Ishikawa (cell line): Measurements from ENCODE around the gene BIN1.
A peak's percentile ranks its signal among the peaks of the same experiment; 100 is the strongest.

ENCODE experiments used
- CEBPB ChIP-seq: IDR thresholded peaks from 2 replicates; pipeline ENCODE4 v1.6.1; 2012
- CREB1 ChIP-seq: IDR thresholded peaks from 2 replicates; pipeline ENCODE4 v1.6.1; 2012; ENCODE audit warnings: low read depth
- EGR1 ChIP-seq: IDR thresholded peaks from 2 replicates; pipeline ENCODE4 v1.6.1; 2012
- EP300 ChIP-seq: IDR thresholded peaks from 2 replicates; pipeline ENCODE4 v1.6.1; 2012; ENCODE audit warnings: borderline replicate concordance
- MAX ChIP-seq: IDR thresholded peaks from 2 replicates; pipeline ENCODE4 v1.6.1; 2012
- RAD21 ChIP-seq: IDR thresholded peaks from 2 replicates; pipeline ENCODE4 v1.6.1; 2012; ENCODE audit warnings: low read depth
- REST ChIP-seq: IDR thresholded peaks from 2 replicates; pipeline ENCODE4 v1.6.1; 2012; ENCODE audit warnings: low read depth, mild to moderate bottlenecking
- TAF1 ChIP-seq: IDR thresholded peaks from 2 replicates; pipeline ENCODE4 v1.6.1; 2012; ENCODE audit warnings: low read depth, mild to moderate bottlenecking
- TCF12 ChIP-seq: IDR thresholded peaks from 2 replicates; pipeline ENCODE4 v1.6.1; 2012; ENCODE audit warnings: low read depth
- USF1 ChIP-seq: IDR thresholded peaks from 2 replicates; pipeline ENCODE4 v1.6.1; 2012
- YY1 ChIP-seq: IDR thresholded peaks from 2 replicates; pipeline ENCODE4 v1.6.1; 2012; ENCODE audit warnings: low read depth

GRCh38 chr2:127094509-127095366 lies 12.2 kb downstream of the BIN1 start:
- TF ChIP-seq EGR1 = no peak
- no peak for TF ChIP-seq EP300
- no peak for TF ChIP-seq TAF1
- TF ChIP-seq MAX = no peak
- TF ChIP-seq REST = no peak
- no peak for TF ChIP-seq USF1
- peak; percentile 22; the same call in 1 of the 2 replicates for TF ChIP-seq TCF12
- no peak for TF ChIP-seq CEBPB
- no peak for TF ChIP-seq RAD21
- no peak for TF ChIP-seq CREB1
- no peak for TF ChIP-seq YY1
